Endothelial cell of umbilical vein (primary cell): Measurements from ENCODE around the gene DSG2. TPM values are rescaled to one million over a fixed set of nuclear protein-coding genes. Genes with fewer than 3 reads are reported as not detected.

Experiments
- BruUV-seq: library from RNA; stranded (reverse); fragments of 400-500 nt; replicated peaks from 2 replicates; lab custom pipeline; 2021; lab: Mats Ljungman, UMichigan
- CTCF ChIA-PET: fragments of 300-600, 350-600 bp; sonication (Branson Sonifier 250); formaldehyde crosslinking; loops from one replicate; lab custom pipeline; 2021; ENCODE audit warnings: antibody characterized with exemption, inconsistent platforms; lab: Charles Lee
- POLR2A ChIA-PET: fragments of 300-600, 350-600 bp; sonication (Branson Sonifier 250); formaldehyde crosslinking; loops from one replicate; lab custom pipeline; 2021; ENCODE audit warnings: antibody characterized with exemption, inconsistent platforms; lab: Charles Lee
- DNase-seq: peaks from one replicate; pipeline ENCODE4 v3.0.0-alpha.2; 2011; ENCODE audit warnings: low read depth, low spot score
- FAIRE-seq: peaks from 2 replicates; lab custom pipeline; 2011; peaks lifted over from hg19 to GRCh38; lab: Jason Lieb, UNC
- H2AFZ ChIP-seq: 2 replicates; pipeline ENCODE4 v1.6.0; 2012; ENCODE audit warnings: low read depth, low read length, control low read depth, inconsistent platforms
- H3K27ac ChIP-seq: 2 replicates; pipeline ENCODE4 v1.5.1; 2011; ENCODE audit warnings: low read depth, mild to moderate bottlenecking, control low read depth, low read length, moderate library complexity; ENCODE audit not compliant: insufficient read depth
- H3K27me3 ChIP-seq, 2 experiments: 2 replicates each; pipeline versions ENCODE4 v1.6.0 to v1.6.1; 2011; ENCODE audit warnings: low read length in 2 of 2, mixed read lengths in 1 of 2; ENCODE audit not compliant: control insufficient read depth in 2 of 2, insufficient read depth in 2 of 2
- H3K36me3 ChIP-seq, 2 experiments: 2 replicates in 1 of 2; 3 replicates in 1 of 2; pipeline ENCODE4 v1.5.1; 2011; ENCODE audit warnings: low read length in 2 of 2, mild to moderate bottlenecking in 1 of 2, moderate library complexity in 1 of 2; ENCODE audit not compliant: control insufficient read depth in 2 of 2, insufficient read depth in 2 of 2; ENCODE audit errors: extremely low read depth in 1 of 2
- H3K4me1 ChIP-seq: 3 replicates; pipeline ENCODE4 v1.5.1; 2011; ENCODE audit warnings: mild to moderate bottlenecking, low read length; ENCODE audit not compliant: control insufficient read depth, insufficient read depth; ENCODE audit errors: extremely low read depth
- H3K4me2 ChIP-seq: 2 replicates; pipeline ENCODE4 v1.6.1; 2011; ENCODE audit warnings: low read length, control low read depth, mixed read lengths; ENCODE audit not compliant: insufficient read depth
- H3K4me3 ChIP-seq, 3 experiments: fragments of 200-600 bp in 1 of 3; sonication (generic), shearing (Covaris generic) in 1 of 3; replicated peaks in 1 of 3; 2 replicates each; pipeline ENCODE4 v1.5.1; 2011 to 2016; ENCODE audit warnings: control low read depth in 3 of 3, low read length in 3 of 3, mild to moderate bottlenecking in 2 of 3, inconsistent platforms in 1 of 3, low read depth in 1 of 3, moderate library complexity in 1 of 3; ENCODE audit not compliant: insufficient read depth in 1 of 3
- H3K79me2 ChIP-seq: 2 replicates; pipeline ENCODE4 v1.6.0; 2012; ENCODE audit warnings: low read length, inconsistent platforms; ENCODE audit not compliant: control insufficient read depth, insufficient read depth
- H3K9ac ChIP-seq: replicated peaks from 2 replicates; pipeline ENCODE3; 2011; ENCODE audit warnings: low read length, control low read depth; ENCODE audit not compliant: insufficient read depth; ENCODE audit errors: extremely low read depth
- H3K9me1 ChIP-seq: replicated peaks from 3 replicates; pipeline ENCODE4 v1.6.0; 2011; ENCODE audit warnings: mild to moderate bottlenecking, low read length; ENCODE audit not compliant: control insufficient read depth, insufficient read depth; ENCODE audit errors: extremely low read depth
- H3K9me3 ChIP-seq: replicated peaks from 2 replicates; pipeline ENCODE4 v1.5.1; 2012; ENCODE audit warnings: low read length, inconsistent platforms; ENCODE audit not compliant: control insufficient read depth, insufficient read depth
- H4K20me1 ChIP-seq: replicated peaks from 2 replicates; pipeline ENCODE3; 2011; ENCODE audit warnings: mild to moderate bottlenecking, low read length; ENCODE audit not compliant: control insufficient read depth, insufficient read depth; ENCODE audit errors: extremely low read depth
- EZH2 ChIP-seq: IDR thresholded peaks from 2 replicates; pipeline ENCODE4 v1.6.1; 2012; ENCODE audit warnings: borderline replicate concordance, low read depth, mild to moderate bottlenecking, moderate library complexity, low read length, inconsistent platforms; ENCODE audit not compliant: severe bottlenecking
- FOS ChIP-seq: IDR thresholded peaks from 2 replicates; pipeline ENCODE4 v1.6.1; 2011; ENCODE audit warnings: mild to moderate bottlenecking, low read length, moderate library complexity, borderline replicate concordance; ENCODE audit not compliant: insufficient read depth
- GATA2 ChIP-seq: IDR thresholded peaks from 2 replicates; pipeline ENCODE4 v1.7.0; 2011; ENCODE audit warnings: low read depth, mild to moderate bottlenecking, moderate library complexity, mixed read lengths, low read length; ENCODE audit not compliant: insufficient read length, insufficient read depth
- JUN ChIP-seq: IDR thresholded peaks from 2 replicates; pipeline ENCODE4 v1.6.1; 2011; ENCODE audit warnings: borderline replicate concordance, low read depth; ENCODE audit not compliant: insufficient read length, insufficient read depth
- MYC ChIP-seq: IDR thresholded peaks from one replicate; pipeline ENCODE4 v1.6.1; 2011; ENCODE audit warnings: mild to moderate bottlenecking, low read depth, low read length
- POLR2A ChIP-seq: IDR thresholded peaks from 2 replicates; pipeline ENCODE4 v1.6.1; 2012; ENCODE audit warnings: low read depth, mild to moderate bottlenecking, control low read depth, low read length
- POLR2AphosphoS5 ChIP-seq: IDR thresholded peaks from 2 replicates; pipeline ENCODE4 v1.6.1; 2012; ENCODE audit warnings: low read depth, mild to moderate bottlenecking, control low read depth, low read length, moderate library complexity; ENCODE audit not compliant: insufficient read depth
- dilution Hi-C: fragments of 300-500 bp; cut with MboI; formaldehyde crosslinking; loops from one replicate; pipeline ENCODE4 v1.15.0; 2019; ENCODE audit warnings: low sequenced_read_pairs; ENCODE audit not compliant: extremely low pct_ligation_motif_present
- intact Hi-C: fragments of 100-400 bp; cut with micrococcal nuclease; formaldehyde crosslinking; loops from one replicate; pipeline ENCODE4 v1.10.0; 2022
- polyA plus RNA-seq, 4 experiments: library from polyadenylated mRNA; depleted of rRNA in 3 of 4; stranded (reverse) in 3 of 4; unstranded in 1 of 4; fragments of >200 nt; gene quantifications; 2 replicates each; pipeline versions ENCODE4 v1.2.1 to v1.2.3, GENCODE V29; 2011 to 2012; ENCODE audit warnings: missing spikeins in 1 of 4
- total RNA-seq: library from RNA; stranded (reverse); gene quantifications from 2 replicates; pipeline ENCODE4 v1.2.3, GENCODE V29; 2021
- TF ChIP-seq, protein P1 (sequence below): IDR thresholded peaks from 2 replicates; pipeline ENCODE4 v1.6.1; 2011; ENCODE audit not compliant: insufficient read depth, insufficient read length
- TF ChIP-seq, protein P2 (sequence below), 2 donors: IDR thresholded peaks; 1 replicate in 1 of 2; 2 replicates in 1 of 2; pipeline ENCODE4 v1.5.1; 2011; ENCODE audit warnings: low read length in 2 of 2, mild to moderate bottlenecking in 2 of 2, moderate library complexity in 2 of 2, control low read depth in 1 of 2, inconsistent platforms in 1 of 2, low read depth in 1 of 2; ENCODE audit not compliant: insufficient read depth in 1 of 2; ENCODE audit errors: extremely low read depth in 1 of 2

DSG2 gene
- total and polyA plus RNA-seq, 2 donors (not counting 3 experiments of a cell fraction or from before 2014, with no cell fraction given): 0.04 TPM

DNA sequence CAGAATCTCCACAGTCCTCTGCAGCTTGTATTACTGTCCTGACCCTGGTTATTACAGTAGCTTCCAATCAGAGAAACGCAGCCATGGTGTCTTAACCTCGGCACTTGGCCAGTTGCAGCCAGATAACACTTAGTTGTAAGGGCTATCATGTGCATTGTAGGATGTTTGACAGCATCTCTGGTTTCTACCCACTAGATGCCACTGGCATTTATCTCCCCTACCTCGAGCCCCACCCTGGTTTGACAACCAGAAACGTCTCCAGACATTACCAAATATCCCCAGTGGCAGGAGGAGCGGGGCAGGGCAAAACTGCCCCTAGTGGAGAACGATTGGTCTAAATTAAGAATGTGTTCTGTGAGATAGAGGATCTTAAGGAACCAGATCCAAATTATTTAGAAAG, 13.1 kb downstream of the DSG2 start:
- dilution Hi-C loops: no loop called here

More for the DNA sequence above, 13.1 kb downstream of the DSG2 start:
- Histone ChIP-seq H3K4me3 (no peak overlapping the region), H2AFZ (no peak overlapping the region), H3K4me2 (no peak overlapping the region), H4K20me1 (no peaks in the 10 kb centered on the region), H3K9ac (no peak overlapping the region), H3K27ac (no peak overlapping the region), H3K9me1 (no peaks in the 10 kb centered on the region), H3K27me3 (no peaks in the 10 kb centered on the region), H3K36me3 (no peaks in the 10 kb centered on the region), H3K4me1 (no peaks in the 10 kb centered on the region), H3K9me3 (no peaks in the 10 kb centered on the region), H3K79me2 (no peaks in the 10 kb centered on the region)
- no TSS peak for BruUV-seq
- ChIA-PET POLR2A (no interaction called here), CTCF (no interaction called here)
- intact Hi-C loops: no loop called here
- no peak for TF ChIP-seq MYC
- TF ChIP-seq POLR2A: no peak
- no peak for TF ChIP-seq EZH2
- TF ChIP-seq, protein P1, sequence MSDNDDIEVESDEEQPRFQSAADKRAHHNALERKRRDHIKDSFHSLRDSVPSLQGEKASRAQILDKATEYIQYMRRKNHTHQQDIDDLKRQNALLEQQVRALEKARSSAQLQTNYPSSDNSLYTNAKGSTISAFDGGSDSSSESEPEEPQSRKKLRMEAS: no peak
- no peak for TF ChIP-seq GATA2
- TF ChIP-seq, protein P2, sequence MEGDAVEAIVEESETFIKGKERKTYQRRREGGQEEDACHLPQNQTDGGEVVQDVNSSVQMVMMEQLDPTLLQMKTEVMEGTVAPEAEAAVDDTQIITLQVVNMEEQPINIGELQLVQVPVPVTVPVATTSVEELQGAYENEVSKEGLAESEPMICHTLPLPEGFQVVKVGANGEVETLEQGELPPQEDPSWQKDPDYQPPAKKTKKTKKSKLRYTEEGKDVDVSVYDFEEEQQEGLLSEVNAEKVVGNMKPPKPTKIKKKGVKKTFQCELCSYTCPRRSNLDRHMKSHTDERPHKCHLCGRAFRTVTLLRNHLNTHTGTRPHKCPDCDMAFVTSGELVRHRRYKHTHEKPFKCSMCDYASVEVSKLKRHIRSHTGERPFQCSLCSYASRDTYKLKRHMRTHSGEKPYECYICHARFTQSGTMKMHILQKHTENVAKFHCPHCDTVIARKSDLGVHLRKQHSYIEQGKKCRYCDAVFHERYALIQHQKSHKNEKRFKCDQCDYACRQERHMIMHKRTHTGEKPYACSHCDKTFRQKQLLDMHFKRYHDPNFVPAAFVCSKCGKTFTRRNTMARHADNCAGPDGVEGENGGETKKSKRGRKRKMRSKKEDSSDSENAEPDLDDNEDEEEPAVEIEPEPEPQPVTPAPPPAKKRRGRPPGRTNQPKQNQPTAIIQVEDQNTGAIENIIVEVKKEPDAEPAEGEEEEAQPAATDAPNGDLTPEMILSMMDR (IDR thresholded peaks at IDR 0.05; ENCODE audit: extremely low read depth in 1 of 2, insufficient read depth in 1 of 2, low read depth in 1 of 2, low read length in 2 of 2): no peak
- TF ChIP-seq FOS: no peak
- no peak for TF ChIP-seq JUN
- TF ChIP-seq POLR2AphosphoS5: no peak
- DNase-seq: no peak
- no peak for FAIRE-seq
